Choroid plexus epithelial cell (primary cell): ENCODE measurements around the gene XKR8.
A peak's percentile ranks its signal among the peaks of the same experiment; 100 is the strongest.

Source experiments
- DNase-seq: peaks from one replicate; pipeline ENCODE4 v3.0.0-alpha.2; 2010; ENCODE audit warnings: low read depth
- H3K4me3 ChIP-seq: 2 replicates; pipeline ENCODE4 v1.5.1; 2011; ENCODE audit warnings: low read depth, mild to moderate bottlenecking, control low read depth, low read length, moderate library complexity
- CTCF ChIP-seq: conservative IDR thresholded peaks from 2 replicates; pipeline ENCODE4 v1.5.1; 2011; ENCODE audit warnings: low read depth, mild to moderate bottlenecking, control low read depth, inconsistent platforms, low read length, moderate library complexity

Gene XKR8

DNA sequence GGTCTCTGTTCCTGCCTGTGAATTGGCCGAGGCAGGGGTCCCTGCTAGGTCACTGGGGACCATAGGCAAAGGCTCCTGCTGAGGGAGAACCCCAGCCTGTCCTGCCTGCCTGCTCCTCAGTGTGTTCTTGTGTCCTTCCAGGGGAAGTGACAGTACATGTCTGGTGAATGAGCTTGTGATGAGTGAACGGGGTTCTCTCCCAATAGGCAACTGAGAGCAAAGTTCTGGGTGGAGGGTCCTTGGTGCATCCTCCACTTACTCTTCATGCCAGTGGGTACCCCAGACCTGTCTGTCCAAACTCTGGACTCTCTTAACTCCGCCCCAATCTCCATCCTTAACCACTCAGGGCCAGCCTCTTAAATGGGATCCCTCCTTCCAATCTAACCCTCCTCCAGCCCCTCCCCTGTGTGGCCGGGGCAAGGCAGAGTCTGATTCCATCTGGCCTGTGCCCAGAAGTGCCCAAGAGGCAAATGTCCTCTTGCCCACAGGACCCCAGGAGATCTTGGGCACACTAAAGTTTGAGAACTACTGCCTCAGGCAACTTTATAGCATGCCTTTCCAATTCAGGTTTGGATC is 2.0 kb downstream of the XKR8 start:
- no peak overlapping the region for H3K4me3 ChIP-seq
- TF ChIP-seq CTCF = no peak
- DNase-seq = peak; percentile 11

GRCh38 chr1:27963393-27963792 is 3.6 kb downstream of the XKR8 start:
- no peak for TF ChIP-seq CTCF
- no peak overlapping the region for H3K4me3 ChIP-seq
- DNase-seq = no peak

GRCh38 chr1:27966402-27967105 is 6.8 kb downstream of the XKR8 start:
- no peak for TF ChIP-seq CTCF
- no peak for DNase-seq
- H3K4me3 ChIP-seq = no peak overlapping the region

DNA sequence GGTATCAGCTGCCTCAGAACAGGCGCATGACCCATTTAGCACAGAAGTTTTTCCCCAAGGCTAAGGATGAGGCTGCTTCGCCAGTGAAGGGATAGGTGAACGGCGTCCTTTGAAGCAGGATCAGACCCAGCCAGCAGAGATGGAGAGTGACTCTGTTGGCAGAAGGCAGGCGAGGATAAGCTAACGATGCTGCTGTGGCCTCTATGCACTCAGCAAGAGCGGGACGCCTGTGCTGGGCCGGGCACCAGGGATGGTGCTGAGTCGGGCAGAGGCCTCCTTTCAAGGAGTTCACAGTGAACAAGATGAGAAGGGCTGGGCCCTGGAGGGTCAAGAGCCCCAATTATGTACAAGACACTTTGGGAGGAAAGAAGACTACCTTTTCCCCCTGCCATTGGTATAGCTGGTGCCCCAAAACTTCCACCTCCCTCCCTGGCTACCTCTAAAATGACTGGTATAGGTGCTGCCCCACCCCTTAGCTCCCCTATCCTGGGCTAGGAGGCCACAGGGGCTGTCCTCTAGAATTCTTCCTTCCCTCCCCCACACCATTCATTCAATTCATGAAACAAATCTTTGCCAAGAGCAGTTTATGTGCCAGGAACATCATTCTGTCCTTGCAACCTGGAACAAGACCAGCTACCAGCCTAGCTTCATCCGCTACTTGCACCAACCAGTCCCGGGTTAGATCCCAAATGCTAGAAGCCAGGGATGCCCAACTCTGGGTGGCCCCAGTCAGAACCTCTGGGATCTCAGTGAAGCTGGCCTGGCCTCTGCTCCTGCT is 7.5 kb downstream of the XKR8 start:
- no peak for DNase-seq
- H3K4me3 ChIP-seq = no peak overlapping the region
- TF ChIP-seq CTCF = no peak

DNA sequence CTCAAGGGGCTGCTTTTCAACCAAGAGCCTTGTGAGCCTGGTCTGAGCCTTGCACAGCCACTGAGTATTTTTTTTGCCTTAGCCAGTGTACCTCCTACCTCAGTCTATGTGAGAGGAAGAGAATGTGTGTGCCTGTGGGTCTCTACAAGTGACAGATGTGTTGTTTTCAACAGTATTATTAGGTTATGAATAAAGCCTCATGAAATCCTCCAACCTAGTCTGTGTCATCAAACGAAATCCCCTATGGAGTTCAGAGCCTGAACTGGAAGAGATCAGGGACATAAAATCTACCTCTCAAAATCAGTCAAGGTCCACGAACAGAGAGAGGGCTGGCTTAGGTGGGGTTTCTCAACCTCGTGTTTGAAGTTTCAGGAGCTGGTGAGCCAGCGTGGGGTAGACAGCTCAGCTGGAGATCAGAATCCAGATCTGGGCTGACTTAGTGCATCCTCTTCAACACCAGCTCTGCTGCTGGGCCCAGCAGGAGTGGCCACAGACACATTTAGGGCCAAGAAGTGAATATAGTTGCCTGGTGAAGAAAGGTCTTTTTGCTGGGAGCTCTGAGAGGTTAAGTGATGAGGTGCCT is 8.2 kb downstream of the XKR8 start:
- no peak for TF ChIP-seq CTCF
- DNase-seq = peak; percentile 55
- no peak overlapping the region for H3K4me3 ChIP-seq

DNA sequence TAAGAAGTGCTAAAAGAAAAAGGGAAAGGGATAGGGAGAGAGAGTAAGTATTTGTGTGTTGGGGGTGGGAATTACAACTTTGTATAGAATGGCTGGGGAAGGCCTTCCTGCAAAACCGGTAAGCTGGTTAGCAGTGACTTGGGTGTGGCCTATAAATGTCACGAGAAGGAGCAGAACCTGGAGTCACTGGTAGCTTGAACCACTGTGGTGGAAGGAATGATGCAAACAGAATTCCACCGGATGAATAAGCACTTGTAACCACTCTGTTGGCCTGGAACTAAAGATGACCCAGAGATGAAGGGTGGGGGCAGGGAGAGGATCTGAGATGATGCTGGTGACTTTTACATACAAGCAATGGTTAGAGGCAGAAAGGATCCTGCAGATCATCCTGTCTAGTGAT is 8.9 kb downstream of the XKR8 start:
- DNase-seq = peak; percentile 88
- H3K4me3 ChIP-seq = no peak overlapping the region
- TF ChIP-seq CTCF = no peak
